Fibroblast of upper back skin (primary cell): ENCODE measurements around the gene TRIML1.

Experiments
- DNase-seq: peaks from one replicate; pipeline ENCODE4 v3.0.0-alpha.2; 2013

TRIML1 gene, protein sequence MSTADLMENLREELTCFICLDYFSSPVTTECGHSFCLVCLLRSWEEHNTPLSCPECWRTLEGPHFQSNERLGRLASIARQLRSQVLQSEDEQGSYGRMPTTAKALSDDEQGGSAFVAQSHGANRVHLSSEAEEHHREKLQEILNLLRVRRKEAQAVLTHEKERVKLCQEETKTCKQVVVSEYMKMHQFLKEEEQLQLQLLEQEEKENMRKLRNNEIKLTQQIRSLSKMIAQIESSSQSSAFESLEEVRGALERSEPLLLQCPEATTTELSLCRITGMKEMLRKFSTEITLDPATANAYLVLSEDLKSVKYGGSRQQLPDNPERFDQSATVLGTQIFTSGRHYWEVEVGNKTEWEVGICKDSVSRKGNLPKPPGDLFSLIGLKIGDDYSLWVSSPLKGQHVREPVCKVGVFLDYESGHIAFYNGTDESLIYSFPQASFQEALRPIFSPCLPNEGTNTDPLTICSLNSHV

DNA sequence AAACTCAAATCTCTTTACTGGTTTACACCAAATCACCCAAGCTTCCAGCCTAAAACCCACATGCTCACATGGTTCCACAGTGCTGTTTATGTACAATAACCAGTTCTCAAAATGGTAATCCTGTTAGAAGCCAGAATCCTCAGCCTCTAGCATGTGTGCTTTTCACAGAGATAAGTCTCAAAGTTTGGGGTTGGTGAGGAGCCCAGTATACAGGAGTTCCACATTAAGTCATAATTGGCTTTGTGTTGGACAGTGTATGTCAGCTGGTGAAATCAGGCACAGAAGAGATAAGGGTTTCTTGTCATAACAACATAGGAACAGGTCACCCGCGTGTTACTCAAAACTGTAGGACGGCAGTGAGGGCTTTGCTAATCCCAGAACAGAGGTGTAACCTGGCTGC lies at the start of gene TRIML1:
Gene TRIML1 (plus strand): TSS at position 301 of the 400 bp plus-strand sequence. CDS start 118 bp downstream, outside the sequence.
- no peak for DNase-seq

DNA sequence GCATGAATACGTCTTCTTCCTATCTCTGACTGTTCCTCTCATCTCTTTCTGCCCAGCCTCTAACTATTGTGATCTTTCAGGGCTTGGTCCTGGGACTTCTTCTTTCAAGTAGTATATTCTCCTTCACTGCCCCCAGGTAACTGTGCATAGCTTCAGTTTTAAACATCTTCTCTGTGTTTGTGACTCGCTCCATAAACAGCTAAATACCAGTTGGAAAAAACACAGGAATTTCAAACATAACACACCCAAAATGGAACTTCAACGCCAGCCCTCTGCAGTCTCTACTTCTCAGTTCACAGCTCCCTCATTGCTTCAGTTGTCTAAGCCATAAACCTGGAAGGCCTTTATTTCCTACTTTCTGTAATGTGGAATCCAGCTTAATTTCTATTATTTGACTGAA lies 46.4 kb upstream of the TRIML1 start:
- DNase-seq, result peak; percentile 31

DNA sequence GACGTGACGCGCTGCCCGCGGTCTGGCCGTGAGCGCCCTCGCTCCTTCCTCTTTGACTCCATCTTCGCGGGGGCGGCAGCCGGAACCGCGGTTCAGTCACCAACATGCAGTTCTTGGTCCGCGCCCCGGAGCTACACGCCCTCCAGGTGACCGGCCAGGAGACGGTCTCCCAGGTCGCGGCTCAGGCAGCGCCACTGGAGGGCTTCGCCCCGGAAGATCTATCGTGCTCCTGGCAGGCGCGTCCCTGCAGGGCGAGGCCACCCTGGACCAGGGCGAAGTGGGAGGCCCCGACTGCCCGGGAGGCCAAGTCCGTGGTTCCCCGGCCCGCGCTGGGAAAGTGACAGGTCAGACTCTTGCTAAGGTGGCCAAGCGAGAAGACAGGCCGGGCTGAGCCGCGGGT lies 32.8 kb upstream of the TRIML1 start:
- DNase-seq, result no peak

DNA sequence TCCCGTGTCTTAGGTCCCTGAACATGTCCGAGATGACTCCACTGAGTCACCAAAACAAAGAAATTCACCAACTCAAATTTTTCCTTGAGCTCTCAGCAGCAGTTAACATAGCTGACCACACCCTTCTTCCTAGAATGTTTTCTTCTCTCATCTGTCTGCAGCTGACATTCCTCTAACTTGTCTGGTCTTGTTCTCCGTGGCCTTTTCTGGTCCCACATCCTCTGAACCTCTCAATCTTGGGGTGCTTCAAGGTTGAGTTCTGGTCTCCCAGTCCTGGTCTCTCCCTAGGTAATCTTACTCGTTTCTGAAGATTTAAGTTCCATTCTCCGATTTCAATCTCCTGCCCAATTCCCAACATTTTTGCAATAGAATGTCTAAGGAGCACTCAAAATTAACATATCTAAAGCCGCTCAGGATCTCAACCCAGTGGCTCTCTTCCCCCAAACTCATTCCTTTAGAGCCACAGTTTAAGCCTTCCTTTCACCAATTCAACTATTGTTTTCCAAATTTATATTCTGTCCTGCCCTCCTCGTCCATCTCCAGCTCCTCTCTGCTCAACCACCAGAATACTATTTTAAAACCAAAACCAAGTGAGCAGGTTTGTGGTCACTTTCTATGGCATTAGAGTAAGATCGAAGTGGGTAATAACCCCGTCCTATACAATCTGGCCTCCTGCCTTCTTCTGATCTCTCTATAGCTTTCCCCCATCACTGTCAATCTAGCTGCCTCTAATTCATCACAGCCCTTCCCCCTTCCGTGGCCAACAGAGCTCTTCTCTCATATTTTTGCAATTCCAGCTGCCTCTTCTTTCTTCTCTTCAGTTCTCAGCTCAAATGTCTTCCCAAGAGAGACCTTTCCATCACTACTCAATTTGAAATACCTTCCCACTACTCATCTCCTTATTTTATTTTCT lies 31.1 kb upstream of the TRIML1 start:
- DNase-seq, result peak; percentile 49

DNA sequence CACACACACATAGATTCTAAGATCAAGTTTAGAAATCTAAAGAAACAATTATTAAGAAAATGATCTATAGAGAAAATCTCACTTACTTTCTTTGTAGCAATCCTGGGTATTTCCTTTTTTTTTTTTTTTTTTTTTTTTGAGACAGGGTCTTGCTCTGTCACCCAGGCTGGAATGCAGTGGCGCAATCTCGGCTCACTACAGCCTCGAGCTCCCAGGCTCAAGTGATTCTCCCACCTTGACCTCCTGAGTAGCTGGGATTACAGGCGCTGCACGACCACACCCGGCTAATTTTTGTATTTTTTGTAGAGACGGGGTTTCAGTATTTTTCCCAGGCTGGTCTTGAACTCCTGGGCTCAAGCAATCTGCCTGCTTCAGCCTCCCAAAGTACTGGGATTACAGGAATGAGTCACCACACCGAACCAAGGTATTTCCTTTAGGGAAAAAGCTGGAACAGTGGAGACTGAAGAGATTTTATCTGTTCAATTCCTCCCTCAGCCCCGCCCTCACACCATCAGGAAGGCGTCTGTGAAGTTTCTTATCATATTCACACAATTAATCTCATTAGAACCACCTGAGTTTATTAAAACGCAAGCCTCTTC lies 30.0 kb upstream of the TRIML1 start, which contains the start of gene TRIML2:
Gene TRIML2 (minus strand): TSS at position 447 of the 599 bp plus-strand sequence. CDS start 4,235 bp downstream, outside the sequence.
- peak; percentile 50 for DNase-seq

DNA sequence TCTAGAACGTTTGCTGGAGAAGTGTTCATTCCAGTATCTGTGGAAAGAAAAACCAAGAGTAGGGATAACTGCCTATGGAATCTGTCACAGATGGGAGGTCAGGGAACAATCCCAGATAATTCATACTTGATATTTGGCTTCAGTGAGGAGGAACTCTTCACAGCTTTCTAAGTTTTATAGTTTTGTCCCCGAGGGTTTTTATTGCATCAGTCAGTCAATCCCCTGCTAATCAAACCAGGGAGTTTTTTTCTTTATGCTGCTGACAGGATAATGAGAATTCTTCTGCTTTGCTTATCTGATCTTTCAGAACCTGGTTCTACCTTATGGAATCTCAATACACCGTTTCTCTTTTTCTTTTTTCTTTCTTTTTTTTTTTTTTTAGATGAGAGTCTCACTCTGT lies 29.2 kb upstream of the TRIML1 start:
- DNase-seq, result peak; percentile 41

DNA sequence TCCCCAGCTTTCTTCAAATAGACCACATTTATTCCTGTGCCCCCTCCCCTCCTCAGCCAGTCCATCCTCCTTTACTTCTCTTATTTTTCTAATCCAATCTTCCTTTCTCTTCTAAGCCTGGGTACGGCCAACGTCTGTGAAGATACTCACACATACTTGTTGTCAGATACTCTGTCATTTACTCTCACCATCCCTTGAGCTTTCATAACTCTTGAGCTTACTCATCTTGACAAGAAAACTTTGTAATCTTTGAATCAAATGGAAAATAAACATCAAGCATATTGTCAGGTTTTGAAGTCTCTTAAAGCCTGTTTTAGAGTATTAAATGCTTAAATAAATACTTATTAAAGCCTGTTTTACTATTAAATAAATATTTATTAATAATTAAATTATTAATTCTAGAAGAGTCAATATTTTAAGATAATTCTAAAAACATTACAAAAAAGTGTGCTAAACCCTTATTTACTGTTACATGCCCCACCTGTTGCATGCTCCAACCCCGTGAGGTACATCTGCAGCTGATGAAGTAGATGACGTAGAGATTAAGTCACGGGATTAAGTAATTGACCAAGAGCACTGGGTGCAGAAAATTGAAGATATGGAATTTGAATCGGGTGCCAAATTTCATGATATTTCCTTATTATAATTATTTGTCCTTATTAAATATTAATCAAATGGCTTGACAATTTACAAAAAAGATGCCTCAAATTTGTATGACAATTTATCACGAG lies 28.3 kb upstream of the TRIML1 start:
- DNase-seq, result peak; percentile 18

DNA sequence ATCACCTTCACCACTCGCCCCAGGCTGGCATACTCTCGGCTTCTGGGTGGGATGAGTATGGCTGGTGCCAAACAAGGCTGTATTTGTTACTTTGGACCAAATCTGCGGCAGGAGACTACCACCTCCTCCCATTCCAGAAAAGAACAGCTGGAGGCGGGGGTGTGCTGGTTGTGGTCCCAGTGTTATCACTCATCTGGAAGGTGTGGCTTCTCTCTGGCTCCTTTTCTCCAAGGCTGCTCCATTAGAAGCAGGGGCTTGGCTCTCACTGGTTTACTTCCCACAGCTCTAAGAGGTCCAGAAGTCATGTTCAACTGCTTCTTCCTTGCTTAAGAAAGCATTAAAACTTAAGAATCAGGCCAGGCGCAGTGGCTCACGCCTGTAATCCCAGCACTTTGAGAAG lies 27.3 kb upstream of the TRIML1 start:
- DNase-seq, result no peak

DNA sequence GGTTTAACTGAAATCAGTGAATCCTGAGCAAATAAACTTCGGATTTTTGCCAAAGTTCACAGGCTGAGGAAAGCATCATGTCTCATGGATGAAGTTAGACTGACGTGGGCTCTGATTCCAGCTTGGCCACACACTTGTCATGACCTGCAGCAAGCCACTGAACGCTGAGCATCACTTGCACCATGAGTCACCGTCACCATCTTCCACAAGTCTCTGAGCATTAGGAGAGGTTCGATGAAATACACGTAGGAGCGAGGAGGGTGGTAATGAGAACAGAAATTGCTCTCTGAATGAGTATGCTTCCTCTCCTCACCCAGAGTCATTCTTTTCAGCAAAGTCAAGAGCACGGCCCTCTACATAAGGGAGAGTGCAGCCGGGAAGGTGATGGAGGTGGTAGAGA lies 26.1 kb upstream of the TRIML1 start:
- no peak for DNase-seq

DNA sequence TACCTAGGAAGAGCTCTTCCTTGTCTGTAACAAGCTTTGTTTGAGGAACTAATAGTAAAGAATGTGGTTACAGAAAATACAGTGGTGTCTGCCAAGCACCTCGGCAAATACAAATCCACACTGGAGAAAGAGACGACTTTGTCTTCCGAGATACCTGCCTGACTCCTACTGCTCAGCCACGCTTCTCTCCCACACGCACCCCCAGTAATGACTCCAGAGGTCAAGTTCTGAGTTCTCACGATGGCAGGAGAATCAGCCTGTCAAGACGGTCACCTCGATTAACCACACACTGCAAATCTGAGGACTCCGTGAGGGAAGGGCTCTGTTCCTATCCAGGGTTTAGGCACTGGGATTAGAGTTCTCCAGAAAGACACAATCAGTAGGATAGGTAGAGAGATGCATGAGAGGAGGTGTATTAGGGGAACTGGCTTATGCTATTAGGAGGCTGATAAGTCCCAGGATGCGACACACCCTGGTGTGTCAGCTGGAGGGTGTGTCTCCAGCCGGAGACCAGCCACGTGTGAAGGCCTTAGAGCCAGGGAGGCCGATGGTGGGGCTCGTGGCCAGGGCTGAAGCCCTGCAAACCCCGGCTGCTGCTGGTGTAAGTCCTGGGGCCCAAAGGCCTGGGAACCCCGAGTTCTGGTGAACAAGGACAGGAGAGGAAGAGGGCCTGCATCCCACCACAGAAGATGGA lies 21.5 kb upstream of the TRIML1 start:
- DNase-seq, result no peak

DNA sequence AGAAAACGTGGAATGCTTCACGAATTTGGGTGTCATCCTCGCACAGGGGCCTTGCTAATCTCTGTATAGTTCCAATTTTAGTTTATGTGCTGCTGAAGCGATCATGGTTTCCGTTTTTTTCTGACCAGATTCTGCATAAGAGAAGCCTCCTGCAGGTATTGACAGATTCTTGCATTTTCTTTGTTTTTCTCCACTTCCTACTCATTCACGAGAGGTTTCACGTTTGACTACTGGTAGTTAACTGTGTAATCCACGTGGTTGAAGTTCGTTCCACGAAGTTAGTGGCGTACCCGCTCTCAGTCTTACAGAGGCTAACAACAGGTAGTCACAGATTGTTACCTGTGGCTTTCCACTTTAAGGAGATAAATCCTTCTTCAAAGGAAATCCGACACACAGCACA lies 17.7 kb upstream of the TRIML1 start:
- DNase-seq, result no peak

DNA sequence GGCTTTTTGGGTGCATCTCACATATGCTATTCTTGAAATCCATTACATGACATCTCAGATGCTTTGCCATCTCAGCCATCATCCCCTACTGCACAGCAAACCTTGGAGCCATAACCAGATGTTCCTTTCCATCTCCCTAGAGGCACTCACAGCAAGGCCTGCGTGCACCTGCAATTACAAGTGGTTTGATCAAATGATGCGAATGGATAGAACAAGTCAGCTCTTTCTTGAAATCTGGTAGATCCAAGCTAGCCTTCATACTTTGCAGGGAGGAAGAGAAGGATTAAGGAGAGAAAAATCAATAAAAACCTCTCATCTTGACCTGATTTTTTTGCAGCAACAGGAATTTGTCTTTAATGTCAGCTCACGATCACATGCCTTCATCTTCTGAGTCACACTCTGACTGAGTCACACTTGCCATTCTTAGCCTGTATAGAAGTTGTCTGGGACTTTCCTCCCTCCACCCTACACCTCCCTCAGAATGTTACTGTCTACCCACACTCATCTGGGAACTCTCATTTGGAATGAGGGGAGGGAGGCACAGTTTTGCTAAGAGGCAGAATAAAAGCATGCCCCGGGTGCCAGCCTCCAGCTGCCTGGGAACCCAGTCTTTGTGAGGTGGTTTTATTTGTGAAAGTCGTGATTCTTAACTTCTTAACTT lies 11.9 kb upstream of the TRIML1 start:
- DNase-seq, result peak; percentile 86

DNA sequence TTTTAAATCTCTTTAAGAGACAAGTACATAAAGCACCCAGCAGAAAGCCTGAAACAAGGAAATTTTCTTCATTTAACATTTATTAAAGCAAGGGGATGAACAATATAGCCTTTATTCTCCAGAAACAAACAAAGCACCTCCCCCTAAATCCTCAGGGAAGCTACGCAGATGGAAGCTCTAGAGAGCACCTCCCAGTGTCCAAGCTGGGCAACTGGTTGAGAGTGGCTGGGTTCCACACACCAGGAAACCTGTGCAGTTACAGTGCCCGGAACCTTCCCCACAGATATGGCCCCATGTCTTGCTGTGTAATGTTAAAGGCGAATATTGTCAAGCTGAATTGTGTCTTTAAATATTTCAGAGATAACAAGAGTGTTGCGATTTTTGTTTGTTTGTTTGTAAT lies 8.9 kb upstream of the TRIML1 start:
- DNase-seq, result no peak

DNA sequence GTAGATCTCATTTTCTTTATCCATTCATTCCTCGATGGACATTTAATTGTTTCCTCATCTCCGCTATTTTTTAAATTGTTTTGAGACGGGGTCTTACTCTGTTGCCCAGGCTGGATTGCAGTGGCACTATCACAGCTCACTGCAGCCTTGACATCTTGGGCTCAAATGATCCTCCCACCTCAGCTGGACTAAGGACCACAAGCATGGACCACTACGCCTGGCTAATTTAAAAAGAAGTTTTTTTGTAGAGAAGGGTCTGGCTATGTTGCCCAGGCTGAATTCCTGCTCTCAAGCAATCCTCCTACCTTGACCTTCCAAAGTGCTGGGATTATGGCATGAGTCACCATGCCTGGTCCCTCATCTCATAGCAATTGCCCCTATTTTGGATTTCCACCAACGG lies 7.0 kb upstream of the TRIML1 start:
- no peak for DNase-seq

DNA sequence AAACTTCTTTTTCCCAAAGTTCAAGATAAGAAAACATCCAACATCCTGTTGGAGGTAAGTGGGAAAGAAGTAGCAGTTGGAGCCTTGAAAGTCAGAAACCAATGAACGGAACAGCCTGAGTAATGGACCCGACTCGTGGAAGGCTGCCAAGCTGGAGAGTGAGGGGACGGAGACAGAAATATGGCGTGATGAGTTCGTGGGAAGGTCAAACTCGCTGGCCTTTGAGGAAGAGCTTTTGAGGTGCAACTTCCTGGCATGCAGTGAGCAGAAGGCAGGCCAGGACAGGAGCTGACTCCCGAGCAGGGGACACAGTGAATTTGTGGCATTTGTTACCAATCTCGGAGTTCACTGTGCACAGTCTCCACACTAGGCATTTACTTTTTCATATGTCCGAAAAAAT lies 1.0 kb upstream of the TRIML1 start:
- no peak for DNase-seq

DNA sequence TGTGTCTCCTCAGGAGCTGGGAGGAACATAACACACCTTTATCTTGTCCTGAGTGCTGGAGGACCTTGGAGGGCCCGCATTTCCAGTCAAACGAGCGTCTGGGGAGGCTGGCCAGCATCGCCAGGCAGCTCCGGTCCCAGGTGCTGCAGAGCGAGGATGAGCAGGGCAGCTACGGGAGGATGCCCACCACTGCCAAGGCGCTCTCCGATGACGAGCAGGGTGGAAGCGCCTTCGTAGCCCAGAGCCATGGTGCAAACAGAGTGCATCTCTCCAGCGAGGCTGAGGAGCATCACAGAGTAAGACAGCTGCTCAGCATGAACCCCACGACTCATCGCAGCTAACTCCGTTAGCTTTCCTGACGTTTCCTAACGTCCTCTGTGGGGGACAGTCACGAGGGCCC lies 430 bp downstream of the TRIML1 start:
- no peak for DNase-seq

DNA sequence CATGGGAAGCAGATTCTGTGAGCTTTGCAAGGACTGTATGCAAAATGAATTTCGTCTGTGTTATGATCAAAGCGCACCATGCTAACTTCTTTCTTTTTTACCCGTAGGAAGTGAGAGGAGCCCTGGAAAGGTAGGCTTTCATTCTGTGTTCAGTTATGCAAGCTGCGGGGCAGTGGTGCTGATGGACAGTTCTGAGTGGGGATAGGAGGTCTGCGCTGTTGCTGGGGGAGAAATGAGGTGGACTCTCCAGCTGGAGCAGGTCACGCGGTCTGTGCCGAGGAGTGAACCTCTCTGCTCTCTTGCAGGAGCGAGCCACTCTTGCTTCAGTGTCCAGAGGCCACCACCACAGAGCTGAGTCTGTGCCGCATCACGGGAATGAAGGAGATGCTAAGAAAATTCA lies 4.5 kb downstream of the TRIML1 start:
- DNase-seq, result peak; percentile 44

DNA sequence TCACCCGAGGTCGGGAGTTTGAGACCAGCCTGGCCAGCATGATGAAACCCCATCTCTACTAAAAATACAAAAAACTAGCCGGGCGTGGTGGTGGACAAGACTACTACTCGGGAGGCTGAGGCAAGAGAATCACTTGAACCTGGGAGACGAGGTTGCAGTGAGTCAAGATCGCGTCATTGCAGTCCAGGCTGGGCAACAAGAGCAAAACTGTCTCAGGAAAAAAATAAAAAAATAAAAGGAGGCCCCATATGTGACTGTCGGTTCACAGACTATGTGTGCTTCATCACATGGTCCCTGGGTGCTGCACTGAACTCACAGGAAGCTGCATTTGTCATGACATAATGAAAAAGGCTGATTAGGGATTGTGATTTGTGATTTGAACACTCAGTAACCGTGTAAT lies 6.4 kb downstream of the TRIML1 start:
- peak; percentile 33 for DNase-seq

DNA sequence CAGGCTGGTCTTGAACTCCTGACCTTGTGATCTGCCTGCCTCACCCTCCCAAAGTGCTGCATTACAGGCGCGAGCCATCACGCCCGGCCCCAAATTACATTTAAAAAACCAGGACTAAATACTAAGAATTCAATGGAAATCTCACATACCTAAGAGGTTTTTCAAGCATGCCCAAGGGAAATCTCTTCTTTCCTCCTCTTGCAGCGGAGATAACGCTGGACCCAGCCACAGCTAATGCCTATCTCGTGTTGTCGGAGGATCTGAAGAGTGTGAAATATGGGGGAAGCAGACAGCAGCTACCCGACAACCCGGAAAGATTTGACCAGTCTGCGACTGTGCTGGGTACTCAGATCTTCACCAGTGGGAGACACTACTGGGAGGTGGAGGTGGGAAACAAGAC lies 7.4 kb downstream of the TRIML1 start:
- peak; percentile 7 for DNase-seq

DNA sequence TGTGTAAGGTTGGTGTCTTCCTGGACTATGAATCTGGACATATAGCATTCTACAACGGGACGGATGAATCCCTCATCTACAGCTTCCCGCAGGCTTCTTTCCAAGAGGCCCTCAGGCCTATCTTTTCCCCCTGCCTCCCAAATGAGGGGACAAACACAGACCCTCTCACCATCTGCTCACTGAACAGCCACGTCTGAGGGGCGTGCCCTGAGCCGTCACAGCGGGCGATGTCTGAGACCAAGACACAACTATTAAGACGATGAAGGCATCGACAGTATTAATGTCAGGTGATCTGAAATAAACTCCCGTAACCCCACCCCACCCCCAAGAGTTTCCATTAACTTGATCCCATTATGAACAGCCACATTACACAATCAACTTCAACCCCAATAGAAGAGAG lies 7.9 kb downstream of the TRIML1 start:
- no peak for DNase-seq

DNA sequence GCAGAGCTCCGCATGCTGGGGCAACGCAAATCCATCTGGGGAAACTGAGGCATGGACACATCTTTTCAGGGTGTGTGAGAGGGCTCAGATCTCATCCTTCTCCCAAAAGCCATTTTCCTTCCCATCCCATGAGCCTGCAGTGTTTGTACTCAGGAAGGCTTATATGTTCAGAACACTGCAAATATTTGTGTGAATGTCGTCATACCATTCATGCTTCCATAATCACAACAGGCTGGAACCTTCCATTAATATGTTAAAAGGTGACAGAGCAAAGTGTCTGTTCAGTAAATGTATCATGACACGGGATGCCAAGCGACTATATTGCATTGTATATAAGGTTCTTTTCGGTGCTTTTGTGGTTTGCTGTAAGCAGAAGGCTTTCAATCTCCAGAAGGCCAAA lies 8.5 kb downstream of the TRIML1 start:
- peak; percentile 1 for DNase-seq
